ENCODE measurements around the gene TRMT1L.

DNA sequence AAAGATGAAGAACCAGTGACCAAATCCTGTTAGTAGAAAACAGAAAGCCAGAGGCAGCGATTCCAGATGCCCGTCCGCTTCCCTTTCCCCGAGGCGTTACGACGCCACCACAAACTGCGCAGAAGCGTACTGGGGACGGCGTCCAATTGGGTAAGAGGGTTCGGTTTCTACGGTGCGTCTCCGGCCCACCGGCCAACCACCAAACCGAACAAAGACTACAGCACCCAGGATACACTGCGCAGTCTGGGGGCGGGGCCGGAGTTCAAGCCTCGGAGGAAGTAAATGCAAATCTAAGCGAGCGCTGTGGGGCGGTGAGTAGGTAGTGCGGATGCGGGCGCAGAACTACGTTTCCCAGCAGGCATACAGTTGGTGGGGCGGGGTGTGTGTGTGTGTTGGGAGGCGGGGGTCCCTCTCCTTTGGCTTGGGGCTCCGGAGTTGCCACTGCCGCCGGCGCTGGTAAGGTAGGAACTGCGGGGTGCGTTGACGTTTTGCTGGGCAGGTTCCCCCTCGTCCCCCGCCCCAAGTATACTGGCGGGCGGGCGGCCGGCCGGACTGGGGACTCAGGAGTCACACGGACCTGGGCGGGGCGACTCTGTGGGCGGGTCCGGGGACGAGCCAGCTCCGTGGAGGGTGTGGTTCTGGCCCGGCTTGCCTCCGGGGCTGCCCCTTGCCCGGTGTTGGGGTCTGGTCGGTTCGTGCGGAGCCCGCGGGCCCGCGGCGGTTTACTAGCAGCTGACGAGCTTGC, at the start of gene TRMT1L, which contains the start of gene SWT1:
- TF ChIP-seq EZH2phosphoT487 (IDR thresholded peaks at IDR 0.05; ENCODE audit: borderline replicate concordance), result no peak
- TF ChIP-seq, protein P1, sequence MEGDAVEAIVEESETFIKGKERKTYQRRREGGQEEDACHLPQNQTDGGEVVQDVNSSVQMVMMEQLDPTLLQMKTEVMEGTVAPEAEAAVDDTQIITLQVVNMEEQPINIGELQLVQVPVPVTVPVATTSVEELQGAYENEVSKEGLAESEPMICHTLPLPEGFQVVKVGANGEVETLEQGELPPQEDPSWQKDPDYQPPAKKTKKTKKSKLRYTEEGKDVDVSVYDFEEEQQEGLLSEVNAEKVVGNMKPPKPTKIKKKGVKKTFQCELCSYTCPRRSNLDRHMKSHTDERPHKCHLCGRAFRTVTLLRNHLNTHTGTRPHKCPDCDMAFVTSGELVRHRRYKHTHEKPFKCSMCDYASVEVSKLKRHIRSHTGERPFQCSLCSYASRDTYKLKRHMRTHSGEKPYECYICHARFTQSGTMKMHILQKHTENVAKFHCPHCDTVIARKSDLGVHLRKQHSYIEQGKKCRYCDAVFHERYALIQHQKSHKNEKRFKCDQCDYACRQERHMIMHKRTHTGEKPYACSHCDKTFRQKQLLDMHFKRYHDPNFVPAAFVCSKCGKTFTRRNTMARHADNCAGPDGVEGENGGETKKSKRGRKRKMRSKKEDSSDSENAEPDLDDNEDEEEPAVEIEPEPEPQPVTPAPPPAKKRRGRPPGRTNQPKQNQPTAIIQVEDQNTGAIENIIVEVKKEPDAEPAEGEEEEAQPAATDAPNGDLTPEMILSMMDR (conservative IDR thresholded peaks at IDR 0.05; ENCODE audit: low read length), result no peak
